Measurements from ENCODE around the gene TOB1. TPM values are rescaled to one million over a fixed set of nuclear protein-coding genes. Genes with fewer than 3 reads are reported as not detected.
A peak's percentile ranks its signal among the peaks of the same experiment; 100 is the strongest.

Gene TOB1
- total RNA-seq, 1 donor from 2014 or later = 26.2 TPM

- no peak for TF ChIP-seq CTCF (conservative IDR thresholded peaks at IDR 0.05)
- H3K4me3 Mint-ChIP-seq = no peak overlapping the region
- H3K9me3 Mint-ChIP-seq = no peaks in the 10 kb centered on the region
- peaks cover 60% of the 10 kb centered on the region for H3K4me1 Mint-ChIP-seq
- H3K27ac Mint-ChIP-seq (ENCODE audit: unreplicated experiment) = no peak overlapping the region
- H3K27me3 Mint-ChIP-seq (ENCODE audit: low read depth) = no peaks in the 10 kb centered on the region
- H3K36me3 Mint-ChIP-seq (ENCODE audit: low read depth) = no peaks in the 10 kb centered on the region
- no peak for DNase-seq (ENCODE audit: low read depth, low spot score)
Observed at GRCh38 chr17:50904518-50905459, 38.6 kb upstream of the TOB1 start.

GRCh38 chr17:50903604-50904517, 37.7 kb upstream of the TOB1 start:
- Mint-ChIP-seq H3K27me3 (ENCODE audit: low read depth) (no peaks in the 10 kb centered on the region), H3K36me3 (ENCODE audit: low read depth) (no peaks in the 10 kb centered on the region), H3K9me3 (no peaks in the 10 kb centered on the region), H3K4me3 (no peak overlapping the region), H3K4me1 (peaks cover 56% of the 10 kb centered on the region), H3K27ac (ENCODE audit: unreplicated experiment) (no peak overlapping the region)
- no peak for DNase-seq (ENCODE audit: low read depth, low spot score)
- TF ChIP-seq CTCF (conservative IDR thresholded peaks at IDR 0.05) = no peak

- Mint-ChIP-seq H3K27ac (ENCODE audit: unreplicated experiment) (peak overlapping the region; percentile 17), H3K4me3 (no peak overlapping the region), H3K4me1 (peaks cover 49% of the 10 kb centered on the region), H3K36me3 (ENCODE audit: low read depth) (no peaks in the 10 kb centered on the region), H3K9me3 (no peaks in the 10 kb centered on the region), H3K27me3 (ENCODE audit: low read depth) (no peaks in the 10 kb centered on the region)
- DNase-seq (ENCODE audit: low read depth, low spot score) = no peak
- no peak for TF ChIP-seq CTCF (conservative IDR thresholded peaks at IDR 0.05)
Observed at GRCh38 chr17:50902372-50903353, 36.5 kb upstream of the TOB1 start.

- no peak overlapping the region for H3K4me3 Mint-ChIP-seq
- H3K27me3 Mint-ChIP-seq (ENCODE audit: low read depth) = no peaks in the 10 kb centered on the region
- no peak for TF ChIP-seq CTCF (conservative IDR thresholded peaks at IDR 0.05)
- peak overlapping the region; percentile 93 for H3K27ac Mint-ChIP-seq (ENCODE audit: unreplicated experiment)
- DNase-seq (ENCODE audit: low read depth, low spot score) = no peak
- no peaks in the 10 kb centered on the region for H3K36me3 Mint-ChIP-seq (ENCODE audit: low read depth)
- peaks cover 40% of the 10 kb centered on the region for H3K4me1 Mint-ChIP-seq
- H3K9me3 Mint-ChIP-seq = no peaks in the 10 kb centered on the region
Observed at GRCh38 chr17:50900383-50900892, 34.3 kb upstream of the TOB1 start.
